RPMI7951 (cell line): Measurements from ENCODE around the gene SPZ1. TPM values are rescaled to one million over a fixed set of nuclear protein-coding genes. Genes with fewer than 3 reads are reported as not detected.
"Not testable (repeated sequence)": the region's sequence is repeated elsewhere in the genome, so short reads cannot be mapped to it uniquely, and the experiment has no call there.

Experiments
- DNase-seq: peaks from one replicate; pipeline ENCODE4 v3.0.0-alpha.2; 2012; ENCODE audit warnings: low read depth
- total RNA-seq: library from RNA; depleted of rRNA; stranded (reverse); fragments of >200 nt; shearing (Covaris generic); gene quantifications from 2 replicates; pipeline ENCODE4 v1.2.3, GENCODE V29; 2014; rRNA removed

SPZ1 gene, protein sequence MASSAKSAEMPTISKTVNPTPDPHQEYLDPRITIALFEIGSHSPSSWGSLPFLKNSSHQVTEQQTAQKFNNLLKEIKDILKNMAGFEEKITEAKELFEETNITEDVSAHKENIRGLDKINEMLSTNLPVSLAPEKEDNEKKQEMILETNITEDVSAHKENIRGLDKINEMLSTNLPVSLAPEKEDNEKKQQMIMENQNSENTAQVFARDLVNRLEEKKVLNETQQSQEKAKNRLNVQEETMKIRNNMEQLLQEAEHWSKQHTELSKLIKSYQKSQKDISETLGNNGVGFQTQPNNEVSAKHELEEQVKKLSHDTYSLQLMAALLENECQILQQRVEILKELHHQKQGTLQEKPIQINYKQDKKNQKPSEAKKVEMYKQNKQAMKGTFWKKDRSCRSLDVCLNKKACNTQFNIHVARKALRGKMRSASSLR
- total RNA-seq, result not detected in 2 replicates

GRCh38 chr5:80319702-80320101 is at the start of gene SPZ1:
Gene SPZ1 (plus strand): TSS chr5:80320002. CDS start chr5:80320216, 214 bp downstream.
- DNase-seq, result no peak

- DNase-seq, result not testable (repeated sequence)
Observed at GRCh38 chr5:80270543-80270942, 49.3 kb upstream of the SPZ1 start.

DNA sequence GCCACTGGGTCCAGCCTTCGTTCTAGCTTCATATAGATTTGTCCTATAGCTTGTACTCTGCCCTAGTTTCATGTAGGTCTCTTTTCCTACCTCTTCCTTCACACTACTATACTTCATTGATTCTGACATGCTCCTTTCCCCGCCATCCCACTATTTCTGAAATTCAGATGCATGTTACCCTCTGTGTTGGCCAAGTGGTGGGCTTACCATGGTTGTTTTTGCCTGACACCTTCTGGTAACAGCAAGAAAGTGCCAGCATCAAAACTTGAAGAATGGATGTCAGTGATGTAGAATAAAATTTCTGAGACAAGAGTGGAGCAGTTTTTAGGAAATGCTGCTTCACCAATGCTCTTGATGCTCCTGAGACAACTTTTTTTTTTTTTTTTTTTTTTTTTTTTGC is 44.5 kb upstream of the SPZ1 start:
- peak; percentile 26 for DNase-seq

DNA sequence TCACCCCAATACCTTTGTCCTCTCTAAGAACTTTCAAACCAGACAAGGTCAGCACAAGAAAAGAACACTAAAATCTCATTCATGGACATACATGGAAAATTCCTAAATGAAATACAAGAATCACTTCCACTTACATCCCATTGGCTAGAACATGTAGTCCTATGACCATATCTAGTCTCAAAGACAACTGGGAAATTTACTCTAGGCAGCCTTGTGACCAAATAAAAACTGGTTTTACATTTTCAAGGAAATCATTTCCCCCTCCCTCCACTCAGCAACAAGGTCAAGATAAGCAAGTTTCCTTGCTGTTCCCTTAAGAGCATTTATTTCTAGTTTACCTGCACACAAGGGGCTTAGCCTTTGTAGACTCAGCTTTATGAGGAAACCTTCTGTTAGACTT is 43.6 kb upstream of the SPZ1 start:
- DNase-seq, result no peak

DNA sequence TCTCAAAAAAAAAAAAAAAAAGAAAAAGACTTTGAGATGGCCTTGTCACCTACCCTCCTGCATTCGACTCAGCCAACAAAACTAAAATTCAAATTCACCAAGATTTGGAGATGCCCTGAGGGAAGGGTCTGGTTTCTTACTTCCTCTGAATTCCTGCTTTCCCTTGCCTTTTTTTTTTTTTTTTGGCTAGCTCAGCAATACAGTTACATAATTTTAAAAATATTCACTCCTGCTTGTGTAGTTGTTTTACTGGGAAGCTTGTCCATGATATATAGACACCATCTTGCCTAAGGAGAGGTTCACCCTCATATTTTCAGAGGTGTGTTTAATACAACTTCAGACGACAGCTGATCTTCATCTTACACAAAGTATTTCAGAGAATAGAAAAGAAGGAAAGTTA is 42.6 kb upstream of the SPZ1 start:
- no peak for DNase-seq

GRCh38 chr5:80282054-80282453 is 37.7 kb upstream of the SPZ1 start:
- no peak for DNase-seq

- DNase-seq, result no peak
Observed at GRCh38 chr5:80283360-80283759, 36.4 kb upstream of the SPZ1 start.

GRCh38 chr5:80284720-80285119 is 35.1 kb upstream of the SPZ1 start:
- no peak for DNase-seq

GRCh38 chr5:80288177-80288576 is 31.6 kb upstream of the SPZ1 start:
- no peak for DNase-seq

DNA sequence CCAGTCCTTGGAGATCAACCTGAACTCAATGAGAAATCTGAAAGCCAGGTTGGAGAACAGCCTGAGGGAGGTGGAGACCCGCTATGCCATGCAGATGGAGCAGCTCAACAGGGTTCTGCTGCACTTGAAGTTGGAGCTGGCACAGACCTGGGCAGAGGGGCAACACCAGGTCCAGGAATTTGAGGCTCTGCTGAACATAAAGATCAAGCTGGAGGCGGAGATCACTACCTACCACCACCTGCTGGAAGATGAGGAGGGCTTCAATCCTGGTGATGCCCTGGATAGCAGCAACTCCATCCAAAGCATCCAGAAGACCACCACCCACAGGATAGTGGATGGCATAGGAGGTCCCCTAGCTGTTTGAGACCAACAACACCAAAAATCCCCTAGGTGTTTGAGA is 30.5 kb upstream of the SPZ1 start:
- no peak for DNase-seq

DNA sequence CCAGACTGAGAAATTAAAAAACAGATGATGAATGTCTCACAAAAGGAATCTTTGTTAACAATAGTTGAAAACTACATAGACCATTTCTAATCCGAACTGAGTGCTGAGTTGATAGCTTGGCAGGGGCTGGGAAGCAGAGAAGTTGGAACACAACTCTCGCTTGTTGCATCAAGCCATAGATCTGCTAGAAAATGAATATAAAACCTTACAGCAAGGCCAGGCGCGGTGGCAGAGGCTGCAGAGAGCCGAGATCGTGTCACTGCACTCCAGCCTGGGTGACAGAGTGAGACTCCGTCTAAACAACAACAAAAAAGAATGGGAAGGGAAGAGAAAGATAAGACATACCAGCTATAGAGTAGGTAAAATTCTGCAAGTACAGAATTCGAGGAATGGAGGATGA is 28.0 kb upstream of the SPZ1 start:
- no peak for DNase-seq

DNA sequence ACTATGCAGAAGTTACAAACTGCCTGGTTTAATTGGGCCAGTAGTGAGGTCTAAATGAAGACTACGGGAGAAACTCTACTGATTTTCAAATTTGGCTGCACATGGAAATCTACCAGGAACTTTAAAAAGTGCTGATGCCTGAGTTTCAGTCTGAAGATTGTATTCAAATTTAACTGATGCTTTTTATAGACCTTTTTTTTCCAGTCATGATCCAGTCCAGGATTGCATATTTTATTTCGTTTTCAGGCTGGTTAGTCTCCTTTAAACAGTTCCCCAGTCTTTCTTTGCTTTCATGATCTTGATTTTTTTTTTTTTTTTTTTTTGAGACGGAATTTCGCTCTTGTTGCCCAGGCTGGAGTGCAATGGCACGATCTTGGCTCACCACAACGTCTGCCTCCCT is 23.7 kb upstream of the SPZ1 start:
- DNase-seq, result no peak

DNA sequence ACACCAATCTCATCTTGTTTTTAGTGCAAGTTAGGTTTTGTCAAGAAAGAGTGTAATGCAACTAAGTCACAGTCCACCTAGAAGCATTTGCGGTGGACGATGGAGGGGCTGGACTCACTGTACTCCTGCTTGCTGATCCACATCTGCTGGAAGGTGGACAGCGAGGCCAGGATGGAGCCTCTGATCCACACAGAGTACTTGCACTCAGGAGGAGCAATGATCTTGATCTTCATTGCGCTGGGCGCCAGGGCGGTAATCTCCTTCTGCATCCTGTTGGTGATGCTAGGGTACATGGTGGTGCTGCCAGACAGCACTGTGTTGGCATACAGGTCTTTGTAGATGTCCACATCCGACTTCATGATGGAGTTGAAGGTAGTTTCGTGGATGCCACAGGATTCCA is 20.2 kb upstream of the SPZ1 start:
- DNase-seq, result no peak

GRCh38 chr5:80300125-80300524 is 19.7 kb upstream of the SPZ1 start:
- DNase-seq, result no peak

GRCh38 chr5:80300796-80301195 is 19.0 kb upstream of the SPZ1 start:
- DNase-seq, result not testable (repeated sequence)

- DNase-seq, result not testable (repeated sequence)
Observed at GRCh38 chr5:80301342-80301741, 18.5 kb upstream of the SPZ1 start.

DNA sequence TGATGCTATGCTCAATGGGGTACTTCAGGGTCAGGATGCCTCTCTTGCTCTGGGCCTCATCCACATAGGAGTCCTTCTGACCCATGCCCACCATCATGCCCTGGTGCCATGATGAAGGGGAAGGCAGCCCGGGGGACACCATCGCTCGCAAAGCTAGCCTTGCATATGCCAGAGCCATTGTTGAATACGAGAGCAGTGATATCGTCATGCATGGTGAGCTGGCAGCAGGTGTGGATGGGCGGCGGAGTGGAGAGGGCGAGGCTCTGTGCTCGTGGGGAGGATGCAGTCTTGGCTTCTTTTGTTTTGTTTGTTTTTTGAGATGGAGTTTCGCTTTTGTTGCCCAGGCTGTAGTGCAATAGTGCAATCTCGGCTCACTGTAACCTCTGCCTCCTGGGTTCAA is 17.2 kb upstream of the SPZ1 start:
- DNase-seq, result no peak

GRCh38 chr5:80308526-80308925 is 11.3 kb upstream of the SPZ1 start:
- no peak for DNase-seq

GRCh38 chr5:80309871-80310665 is 9.7 kb upstream of the SPZ1 start:
- DNase-seq, result no peak

- no peak for DNase-seq
Observed at GRCh38 chr5:80315244-80315643, 4.6 kb upstream of the SPZ1 start.

DNA sequence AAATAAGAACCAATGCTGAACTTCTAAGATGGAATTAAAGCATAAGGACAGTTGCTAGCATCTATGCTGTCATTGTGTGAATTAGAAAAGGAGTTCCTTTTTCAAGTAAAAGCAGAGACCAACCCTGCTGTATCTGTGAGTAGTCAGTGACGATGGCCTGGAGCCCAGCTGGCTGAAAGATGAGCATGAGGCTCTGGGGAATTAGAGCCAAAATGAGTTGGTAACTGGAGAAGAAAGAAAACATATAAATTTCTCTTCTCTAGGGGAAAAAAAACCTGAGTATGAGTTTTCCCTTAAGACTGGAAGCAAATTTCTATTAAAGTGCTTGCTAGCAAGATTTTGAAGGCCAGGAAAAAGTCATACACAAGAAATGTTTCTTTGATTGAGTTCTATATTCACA is 1.6 kb upstream of the SPZ1 start:
- DNase-seq, result no peak

- DNase-seq, result no peak
Observed at GRCh38 chr5:80324912-80325311, 5.1 kb downstream of the SPZ1 start.

- DNase-seq, result no peak
Observed at GRCh38 chr5:80326468-80326867, 6.7 kb downstream of the SPZ1 start.
